GM19395 (cell line): ENCODE results near the gene GPR15.
A peak's percentile ranks its signal among the peaks of the same experiment; 100 is the strongest.
"Not testable (repeated sequence)": the region's sequence is repeated elsewhere in the genome, so short reads cannot be mapped to it uniquely, and the experiment has no call there.

Source experiments
- ATAC-seq: cut with Tn5 transposase; IDR thresholded peaks from one replicate; pipeline ENCODE4 v1.9.1; 2021; ENCODE audit warnings: mild to moderate bottlenecking, moderate library complexity; ENCODE audit not compliant: unreplicated experiment

GPR15 gene

DNA sequence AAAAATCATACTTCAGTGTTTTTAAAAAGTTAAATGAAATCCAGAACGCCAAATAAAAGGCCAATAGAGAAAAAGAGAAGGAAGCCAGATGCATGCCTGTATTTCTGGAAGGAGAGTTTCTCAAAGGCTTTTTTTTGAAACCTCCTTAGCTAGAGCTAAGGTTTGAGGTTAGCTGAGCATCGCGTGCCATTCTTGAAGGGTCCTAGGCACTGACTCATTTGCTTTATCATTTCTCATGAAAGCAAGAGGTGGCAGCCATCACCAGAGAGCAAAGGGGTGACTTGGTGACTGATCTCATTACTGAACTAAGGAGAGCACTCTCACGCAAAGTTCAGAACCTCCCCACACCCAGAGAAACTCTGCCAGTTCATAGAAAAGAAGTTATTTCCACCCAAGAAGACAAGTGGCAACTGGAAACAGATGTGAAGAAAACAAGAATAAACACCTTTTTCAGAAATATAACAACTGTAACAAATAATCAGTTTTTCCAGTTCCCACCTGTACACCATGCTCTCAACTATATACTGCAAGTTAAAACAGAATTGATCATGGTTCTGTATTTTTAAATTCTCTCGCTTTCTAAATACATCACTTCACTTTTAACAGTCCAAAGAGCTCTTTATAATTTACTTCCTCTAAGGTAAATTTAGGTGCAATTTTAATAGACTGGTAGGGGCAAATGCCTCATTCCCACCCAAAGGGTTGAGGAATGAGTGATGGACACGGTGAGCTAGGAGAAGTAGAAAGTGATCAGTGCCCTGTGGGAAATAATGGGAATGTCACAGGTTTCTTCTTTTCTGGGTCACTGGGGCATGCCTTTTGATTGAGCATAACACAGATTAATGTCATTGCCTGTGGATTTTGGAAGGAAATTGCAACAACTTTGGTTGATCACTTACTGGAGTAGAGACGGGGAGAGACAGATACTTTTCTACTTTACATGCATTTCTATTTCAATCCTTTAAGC, 24.7 kb downstream of the GPR15 start:
- ATAC-seq: peak; percentile 77

DNA sequence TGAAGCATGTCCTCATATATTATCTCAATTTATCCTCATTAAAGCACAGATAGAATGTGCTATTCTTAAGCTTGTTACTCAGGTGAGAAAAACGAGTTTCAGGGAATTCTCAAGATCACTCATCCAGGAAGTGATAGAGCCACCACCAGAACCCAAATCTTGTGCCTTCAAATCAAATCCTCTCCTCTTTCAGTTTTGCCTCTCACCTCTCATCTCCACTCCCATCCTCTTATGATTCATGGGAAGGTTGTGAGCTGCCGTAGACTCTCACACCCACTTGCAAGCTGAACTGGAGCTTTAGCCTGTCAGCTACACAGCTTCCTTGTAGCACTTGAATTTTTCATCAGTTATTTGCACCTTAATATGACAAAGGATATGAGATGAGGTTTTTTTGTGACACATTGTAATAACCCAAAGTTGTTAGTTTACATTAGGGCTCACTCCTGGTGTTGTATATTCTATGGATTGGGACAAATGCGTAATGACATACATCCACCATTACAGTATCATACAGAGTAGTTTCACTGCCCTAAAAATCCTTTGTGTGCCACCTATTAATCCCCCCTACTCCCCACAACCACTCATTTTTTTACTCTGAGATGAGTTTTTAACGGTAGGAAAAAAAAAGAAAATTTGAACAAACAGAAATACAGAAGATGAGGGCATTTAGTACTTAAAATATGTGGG, 25.7 kb downstream of the GPR15 start:
- ATAC-seq: no peak

DNA sequence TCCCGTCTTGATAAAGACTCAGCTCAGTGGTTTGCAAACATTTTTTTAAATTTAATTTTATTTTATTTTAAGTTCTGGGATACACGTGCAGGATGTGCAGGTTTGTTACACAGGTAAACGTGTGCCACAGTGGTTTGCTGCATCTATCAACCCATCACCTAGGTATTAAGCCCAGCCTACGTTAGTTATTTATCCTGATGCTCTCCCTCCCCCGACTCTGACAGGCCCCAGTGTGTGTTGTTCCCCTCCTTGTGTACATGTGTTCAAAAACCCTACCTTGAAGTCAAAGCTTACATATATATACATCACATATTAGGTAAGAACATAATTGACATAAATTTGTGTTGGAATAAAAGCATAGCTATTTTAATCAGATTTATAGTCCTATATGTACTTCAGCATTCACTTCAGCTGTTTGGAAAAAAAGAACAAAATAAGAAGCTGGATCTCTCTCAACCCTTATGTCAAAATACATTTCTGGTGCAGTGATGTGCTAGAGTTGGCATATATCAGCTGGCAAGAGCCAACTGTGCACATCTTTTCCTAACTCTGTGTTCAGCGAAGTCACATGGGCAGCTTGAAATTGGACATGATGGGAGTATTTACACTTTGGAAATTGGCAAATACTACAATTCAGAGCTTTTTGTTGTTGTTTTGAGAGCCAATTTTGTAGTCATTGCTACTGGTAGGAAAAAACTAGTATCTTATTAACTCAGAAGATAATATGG, 26.5 kb downstream of the GPR15 start:
- no peak for ATAC-seq

DNA sequence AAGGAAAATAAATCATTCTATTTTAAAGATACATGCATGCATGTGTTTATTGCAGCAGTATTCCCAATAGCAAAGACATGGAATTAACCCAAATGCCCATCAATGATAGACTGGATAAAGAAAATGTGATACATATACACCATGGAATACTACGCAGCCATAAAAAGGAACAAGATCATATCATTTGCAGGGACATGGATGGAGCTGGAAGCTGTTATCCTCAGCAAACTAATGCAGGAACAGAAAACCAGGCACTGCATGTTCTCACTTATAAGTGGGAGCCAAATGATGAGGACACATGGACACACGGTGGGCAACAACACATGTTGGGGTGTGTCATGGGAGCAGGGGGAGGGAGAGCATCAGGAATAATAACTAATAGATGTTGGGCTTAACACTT, 28.0 kb downstream of the GPR15 start:
- ATAC-seq: not testable (repeated sequence)

DNA sequence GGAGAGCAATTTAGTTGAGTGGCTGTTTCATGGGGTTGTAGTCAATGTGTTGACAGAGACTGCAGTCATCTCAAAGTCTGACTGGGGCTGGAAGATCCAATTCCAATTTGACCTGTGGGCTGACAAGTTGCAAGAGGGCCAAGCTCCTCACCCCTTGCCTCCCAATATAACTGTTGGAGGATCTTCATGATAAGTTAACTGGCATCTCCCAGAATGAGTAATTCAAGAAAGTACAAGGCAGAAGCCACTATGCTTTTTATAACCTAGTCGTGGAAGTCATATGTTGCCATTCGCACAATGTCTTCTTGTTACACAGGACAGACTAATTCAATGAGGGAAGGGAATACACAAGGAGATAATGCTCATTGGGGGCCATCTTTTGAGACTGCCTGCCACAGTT, 29.1 kb downstream of the GPR15 start:
- no peak for ATAC-seq

- peak; percentile 18 for ATAC-seq
These were observed 30.1 kb downstream of the GPR15 start for GRCh38 chr3:98561727-98562521.

- ATAC-seq: peak; percentile 54
These were observed 32.0 kb downstream of the GPR15 start for GRCh38 chr3:98563661-98564281.

DNA sequence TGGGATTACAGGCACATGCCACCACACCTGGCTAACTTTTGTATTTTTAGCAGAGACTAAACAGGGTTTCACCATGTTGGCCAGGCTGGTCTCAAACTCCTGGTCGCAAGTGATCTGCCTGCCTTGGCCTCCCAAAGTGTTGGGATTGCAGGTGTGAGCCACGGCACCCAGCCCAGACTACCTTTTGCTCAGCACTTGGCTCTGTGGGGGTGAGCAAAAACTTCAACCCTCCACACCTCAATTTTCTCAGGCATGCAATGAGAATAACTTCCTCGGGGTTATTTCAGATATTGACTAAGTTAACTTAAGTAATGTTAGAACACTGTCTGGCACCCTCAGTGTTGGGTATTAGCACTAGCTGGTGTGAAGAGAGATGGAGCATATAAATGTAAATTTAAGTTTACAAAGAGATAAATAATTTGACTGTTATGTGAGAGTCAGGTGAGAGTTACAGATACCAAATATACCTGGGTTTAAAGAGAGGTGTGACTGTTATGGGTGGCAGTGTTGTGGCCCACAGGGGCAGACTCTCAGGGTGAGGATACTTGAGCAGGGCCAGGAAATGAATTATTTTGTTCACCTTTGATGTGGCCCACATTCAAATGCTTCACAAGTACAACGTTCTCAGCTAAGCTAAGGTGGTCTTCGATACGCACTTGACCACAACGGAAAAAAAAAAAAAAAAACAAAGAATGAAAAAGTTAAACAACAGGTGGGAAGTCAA, 32.7 kb downstream of the GPR15 start:
- ATAC-seq: peak; percentile 1

- ATAC-seq: peak; percentile 14
These were observed 33.5 kb downstream of the GPR15 start for GRCh38 chr3:98565237-98565643.

DNA sequence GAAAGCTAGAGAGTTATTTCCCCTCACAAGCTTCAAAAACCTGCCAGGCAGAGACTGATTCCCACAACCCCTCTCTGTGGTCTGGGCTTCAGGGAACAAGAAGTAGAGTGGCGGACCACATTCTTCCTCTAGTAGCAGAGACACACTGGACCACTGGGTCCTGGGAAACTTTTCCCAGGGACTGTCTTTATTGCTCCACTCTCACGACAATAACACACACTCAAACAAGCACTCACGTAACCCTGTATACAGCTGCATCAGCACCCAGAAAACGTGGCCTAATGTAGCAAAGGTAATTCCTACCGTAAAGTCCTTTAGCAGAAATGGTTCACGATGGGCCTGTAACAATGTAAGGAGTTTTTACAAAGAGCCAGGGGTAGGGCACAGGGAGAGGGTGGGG, 34.1 kb downstream of the GPR15 start:
- ATAC-seq: no peak

DNA sequence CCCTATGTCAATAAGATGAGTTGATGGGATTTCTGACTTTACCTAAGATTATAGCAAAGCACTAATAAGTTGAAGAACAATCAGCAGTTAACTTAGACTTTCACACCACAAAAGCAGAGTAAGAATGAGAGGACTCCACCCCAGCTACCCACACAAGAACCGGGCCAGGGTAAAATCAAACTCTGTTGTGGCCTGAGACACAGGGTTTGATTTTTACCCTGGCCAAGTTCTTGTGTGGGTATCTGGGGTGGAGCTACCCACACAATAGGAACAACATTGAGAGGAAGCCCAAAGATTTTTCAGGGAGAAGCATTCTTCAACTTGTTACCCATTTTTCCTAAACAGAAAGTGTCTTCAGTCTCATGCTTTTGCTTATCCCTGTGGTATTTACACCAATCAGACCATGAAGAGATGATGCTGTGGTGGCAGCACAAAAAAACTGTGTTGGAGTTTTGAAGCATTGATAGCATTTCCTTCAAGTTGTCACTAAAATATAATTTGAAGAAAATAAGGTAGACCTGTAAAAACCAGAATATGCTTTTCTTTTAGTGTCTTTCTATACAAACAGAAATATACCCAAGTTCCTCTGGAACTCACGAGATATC, 36.0 kb downstream of the GPR15 start:
- peak; percentile 29 for ATAC-seq

DNA sequence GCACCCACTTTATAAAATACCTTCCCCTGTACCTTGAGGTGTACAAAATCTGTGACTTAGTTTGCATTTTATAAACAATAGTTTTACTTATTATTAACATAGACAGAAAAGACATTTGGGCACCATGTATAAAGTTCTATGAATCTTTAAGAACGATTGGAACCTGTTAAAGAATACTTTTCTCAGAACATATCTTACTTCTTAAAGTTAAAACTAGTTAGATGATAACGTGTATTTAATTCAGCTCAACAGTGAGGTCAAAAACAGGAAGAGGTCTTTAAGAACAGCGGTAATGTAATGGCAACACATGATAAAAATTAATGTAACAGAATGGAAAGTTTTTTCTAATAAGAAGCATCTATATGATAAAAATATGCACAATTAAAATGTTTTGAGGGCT, 36.6 kb downstream of the GPR15 start:
- ATAC-seq: no peak

DNA sequence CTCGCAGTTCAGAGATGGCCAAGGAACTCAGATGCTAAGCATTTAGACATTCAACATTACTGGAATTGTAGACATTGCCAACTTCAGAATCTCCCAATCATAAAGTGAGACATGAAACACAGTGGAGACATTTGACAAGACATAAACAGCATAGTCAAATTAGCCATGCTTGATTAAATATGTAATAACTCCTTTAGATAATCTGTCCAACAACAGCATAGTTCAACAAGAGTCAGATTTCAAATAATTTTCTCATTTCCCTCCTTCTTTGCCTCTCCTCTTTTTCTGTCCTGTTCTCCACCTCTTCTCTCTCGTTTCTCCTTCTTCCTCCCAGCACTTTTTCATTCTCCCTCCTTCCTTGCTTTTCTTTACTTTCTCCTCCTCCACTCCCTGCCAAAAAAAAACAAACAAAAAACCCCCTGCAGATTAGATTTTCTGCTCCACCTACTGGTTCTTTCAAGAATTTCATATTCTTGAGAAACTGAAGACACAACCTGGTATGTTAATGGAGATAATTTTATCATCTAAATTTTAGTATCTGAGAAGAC, 41.5 kb downstream of the GPR15 start:
- peak; percentile 79 for ATAC-seq

DNA sequence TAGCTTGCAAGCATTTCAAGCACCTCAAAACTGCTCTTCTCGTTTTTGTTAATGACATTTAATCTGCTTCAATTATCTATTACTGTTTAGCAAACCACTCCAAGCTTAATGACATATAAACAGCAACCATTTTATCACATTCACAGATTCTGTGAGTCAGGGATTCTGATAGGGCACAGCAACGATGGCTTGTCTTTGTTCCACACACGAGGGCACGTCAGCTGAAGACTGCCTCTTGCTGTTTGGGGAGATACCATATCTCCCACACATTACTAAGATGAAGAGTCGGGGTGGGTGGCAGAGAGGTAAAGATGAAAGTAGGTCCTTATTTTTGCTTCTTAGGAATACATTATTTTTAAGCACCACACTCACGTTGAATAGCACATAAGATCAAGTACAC, 42.4 kb downstream of the GPR15 start:
- ATAC-seq: no peak

GRCh38 chr3:98577178-98577895, 45.6 kb downstream of the GPR15 start:
- ATAC-seq: no peak

DNA sequence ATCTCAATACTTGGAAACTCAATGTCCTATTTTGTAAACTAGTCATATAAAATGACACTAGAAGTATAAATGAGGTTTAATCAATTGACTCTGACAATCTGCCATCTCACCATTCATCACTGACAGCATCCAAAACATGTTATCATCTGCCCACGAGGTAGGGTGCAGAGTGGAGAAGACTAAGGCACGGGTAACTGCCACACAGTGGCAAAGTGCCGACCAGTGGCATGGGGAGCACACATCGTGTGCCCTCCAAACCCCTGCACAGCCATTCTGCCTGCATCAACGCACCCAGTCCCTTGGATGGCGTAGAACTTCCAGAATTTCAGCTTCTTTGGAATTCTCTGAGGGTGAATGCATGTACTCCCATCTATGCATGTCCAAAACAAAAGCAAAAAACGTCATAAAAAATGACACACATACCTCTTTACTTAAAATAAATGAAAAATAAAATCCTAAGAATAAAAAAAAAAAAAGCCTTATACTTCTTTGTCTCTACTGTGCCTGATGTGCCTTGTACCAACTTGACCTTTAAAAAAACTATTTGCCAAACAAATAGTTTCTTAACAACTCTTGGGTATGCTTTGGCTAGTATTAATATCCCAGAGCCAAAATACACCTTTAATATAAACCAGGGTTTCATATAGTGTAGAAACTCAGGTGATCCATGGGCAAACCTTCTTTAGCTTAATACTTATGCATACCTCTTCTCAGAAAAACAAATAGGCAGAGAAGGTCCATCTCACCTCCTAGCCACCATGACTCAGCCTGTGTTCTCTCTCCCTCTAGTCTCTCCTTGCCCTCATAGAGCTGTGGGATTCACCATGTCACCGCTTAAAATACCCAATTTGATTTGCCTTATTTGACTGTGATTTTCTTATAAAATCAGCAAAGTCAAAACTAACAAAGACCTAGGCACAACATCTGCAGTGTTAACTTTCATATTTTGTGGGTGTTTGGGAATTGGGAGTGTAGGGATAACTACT, 48.9 kb downstream of the GPR15 start:
- ATAC-seq: no peak

- ATAC-seq: no peak
These were observed 49.7 kb downstream of the GPR15 start for GRCh38 chr3:98581474-98581873.
